Measurements from ENCODE around the gene KIAA1217. TPM values are rescaled to one million over a fixed set of nuclear protein-coding genes. Genes with fewer than 3 reads are reported as not detected.

Gene KIAA1217
- total and polyA plus RNA-seq, 2 of the 8 experiments (the other 6 are each of a cell fraction or from before 2014, with no cell fraction given), result 4.5 to 15.6 TPM

DNA sequence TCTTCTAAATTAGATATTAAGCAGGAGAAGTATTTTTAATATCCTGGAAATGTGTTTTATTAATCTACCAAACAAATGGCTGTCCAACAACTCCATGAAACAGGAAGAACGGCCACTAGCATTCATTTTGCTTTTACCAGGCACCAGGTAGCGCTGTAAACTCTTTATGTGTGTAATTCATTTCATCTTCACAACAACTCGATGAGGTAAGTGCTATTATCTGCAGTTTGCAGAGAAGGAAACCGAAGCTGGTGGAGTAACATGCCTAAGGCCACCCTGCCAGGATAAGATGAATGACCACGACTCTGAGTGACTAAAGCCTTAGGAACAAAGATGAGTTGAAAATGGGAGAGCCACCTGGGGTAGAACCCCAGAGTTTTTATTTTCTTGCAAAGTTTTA is 101.2 kb downstream of the KIAA1217 start (continued):
- TF ChIP-seq BACH1 (IDR thresholded peaks at IDR 0.05; ENCODE audit: low read length) (no peak), HDAC6 (IDR thresholded peaks at IDR 0.05; ENCODE audit: low read depth, low read length) (no peak), CHD2 (IDR thresholded peaks at IDR 0.05; ENCODE audit: low read length) (no peak), SP4 (IDR thresholded peaks at IDR 0.05; ENCODE audit: low read length) (no peak), RXRA (IDR thresholded peaks at IDR 0.05; ENCODE audit: insufficient read depth, low read depth, low read length) (no peak)
- TF ChIP-seq, protein P1, sequence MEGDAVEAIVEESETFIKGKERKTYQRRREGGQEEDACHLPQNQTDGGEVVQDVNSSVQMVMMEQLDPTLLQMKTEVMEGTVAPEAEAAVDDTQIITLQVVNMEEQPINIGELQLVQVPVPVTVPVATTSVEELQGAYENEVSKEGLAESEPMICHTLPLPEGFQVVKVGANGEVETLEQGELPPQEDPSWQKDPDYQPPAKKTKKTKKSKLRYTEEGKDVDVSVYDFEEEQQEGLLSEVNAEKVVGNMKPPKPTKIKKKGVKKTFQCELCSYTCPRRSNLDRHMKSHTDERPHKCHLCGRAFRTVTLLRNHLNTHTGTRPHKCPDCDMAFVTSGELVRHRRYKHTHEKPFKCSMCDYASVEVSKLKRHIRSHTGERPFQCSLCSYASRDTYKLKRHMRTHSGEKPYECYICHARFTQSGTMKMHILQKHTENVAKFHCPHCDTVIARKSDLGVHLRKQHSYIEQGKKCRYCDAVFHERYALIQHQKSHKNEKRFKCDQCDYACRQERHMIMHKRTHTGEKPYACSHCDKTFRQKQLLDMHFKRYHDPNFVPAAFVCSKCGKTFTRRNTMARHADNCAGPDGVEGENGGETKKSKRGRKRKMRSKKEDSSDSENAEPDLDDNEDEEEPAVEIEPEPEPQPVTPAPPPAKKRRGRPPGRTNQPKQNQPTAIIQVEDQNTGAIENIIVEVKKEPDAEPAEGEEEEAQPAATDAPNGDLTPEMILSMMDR (IDR thresholded peaks at IDR 0.05; ENCODE audit: control extremely low read depth in 1 of 3, insufficient read depth in 1 of 3, low read depth in 1 of 3, low read length in 3 of 3), result no peak
- TF ChIP-seq, protein P2, sequence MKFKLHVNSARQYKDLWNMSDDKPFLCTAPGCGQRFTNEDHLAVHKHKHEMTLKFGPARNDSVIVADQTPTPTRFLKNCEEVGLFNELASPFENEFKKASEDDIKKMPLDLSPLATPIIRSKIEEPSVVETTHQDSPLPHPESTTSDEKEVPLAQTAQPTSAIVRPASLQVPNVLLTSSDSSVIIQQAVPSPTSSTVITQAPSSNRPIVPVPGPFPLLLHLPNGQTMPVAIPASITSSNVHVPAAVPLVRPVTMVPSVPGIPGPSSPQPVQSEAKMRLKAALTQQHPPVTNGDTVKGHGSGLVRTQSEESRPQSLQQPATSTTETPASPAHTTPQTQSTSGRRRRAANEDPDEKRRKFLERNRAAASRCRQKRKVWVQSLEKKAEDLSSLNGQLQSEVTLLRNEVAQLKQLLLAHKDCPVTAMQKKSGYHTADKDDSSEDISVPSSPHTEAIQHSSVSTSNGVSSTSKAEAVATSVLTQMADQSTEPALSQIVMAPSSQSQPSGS (IDR thresholded peaks at IDR 0.05; ENCODE audit: low read length), result no peak

Measured in H1 (cell line).